NCI-H128 (cell line): Measurements from ENCODE around the gene A3GALT2.

Experiments used
- DNase-seq: peaks from one replicate; lab custom pipeline; 2025; ENCODE audit not compliant: unreplicated experiment; lab: John Stamatoyannopoulos, UW

A3GALT2 gene

DNA sequence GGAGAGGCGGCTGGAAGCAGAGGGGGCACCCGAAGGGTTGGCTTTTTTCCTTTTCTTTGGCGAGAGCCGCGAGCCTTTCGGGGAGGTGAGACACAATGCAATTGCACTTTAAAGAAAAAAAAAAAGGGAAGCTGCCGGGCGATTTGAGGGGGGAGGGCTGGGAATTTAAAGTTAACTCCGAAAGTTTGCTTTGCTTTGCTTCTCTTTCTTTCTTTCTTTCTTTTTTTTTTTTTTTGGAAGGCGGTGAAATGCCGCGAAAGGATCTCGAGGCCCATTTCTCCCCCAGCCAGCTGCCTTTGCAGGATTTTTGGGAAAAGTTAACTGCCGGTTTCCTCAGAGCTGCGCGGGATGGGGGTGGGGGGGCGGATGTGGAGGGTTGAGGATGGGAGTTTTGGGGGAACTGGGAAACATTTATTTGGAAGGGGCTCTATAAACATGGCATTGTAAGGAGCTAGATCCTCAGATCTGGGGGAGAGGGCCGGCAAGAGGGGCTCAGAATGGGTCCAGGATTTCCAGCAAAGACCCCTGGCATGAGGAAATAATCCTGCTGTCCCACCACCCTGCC lies 63.6 kb downstream of the A3GALT2 start:
- DNase-seq: no peak
